K562 (cell line): Measurements from ENCODE around the gene PALLD. TPM values are rescaled to one million over a fixed set of nuclear protein-coding genes. Genes with fewer than 3 reads are reported as not detected.

Source experiments
- ATAC-seq: fragments of 200-7000 bp; cut with Tn5 transposase; 3 replicates; pipeline ENCODE4 v1.9.1; 2020; ENCODE audit warnings: moderate library complexity
- BruUV-seq: library from RNA; stranded (reverse); fragments of 400-500 nt; replicated peaks from 2 replicates; lab custom pipeline; 2021; lab: Mats Ljungman, UMichigan
- CTCF ChIA-PET: fragments of 300-600 bp; formaldehyde crosslinking; extraction: SDS; loops from one replicate; lab custom pipeline; 2021; ENCODE audit warnings: low intra/inter-chr PET ratio; lab: Yijun Ruan, JAX
- POLR2A ChIA-PET: fragments of 300-600, 350-650 bp; sonication (Branson Sonifier 250); formaldehyde crosslinking; extraction: SDS; loops from one replicate; lab custom pipeline; 2021; ENCODE audit warnings: antibody characterized with exemption, inconsistent platforms; lab: Yijun Ruan, JAX
- DNase-seq, 4 experiments: peaks; one replicate each; pipeline versions ENCODE4 v3.0.0 to v3.0.0-alpha.2; 2011 to 2018; ENCODE audit warnings: low spot score in 3 of 4, mixed read lengths in 3 of 4; ENCODE audit errors: extremely low read depth in 1 of 4
- FAIRE-seq: peaks from 2 replicates; lab custom pipeline; 2011; peaks lifted over from hg19 to GRCh38; lab: Jason Lieb, UNC
- H2AFZ ChIP-seq: 2 replicates; pipeline ENCODE4 v1.6.0; 2011; ENCODE audit warnings: low read depth, low read length, control low read depth, inconsistent platforms
- H3K27ac ChIP-seq: fragments of 200-600 bp; 3 replicates; pipeline ENCODE4 v1.8.0; 2011; ENCODE audit warnings: low read depth, mild to moderate bottlenecking, control low read depth, inconsistent platforms, low read length, moderate library complexity, mixed read lengths; ENCODE audit errors: extremely low read depth
- H3K27me3 ChIP-seq, 2 experiments: fragments of 300-600 bp in 1 of 2; 2 replicates in 1 of 2; 3 replicates in 1 of 2; pipeline versions ENCODE4 v1.6.0 to v1.8.0; 2011; ENCODE audit warnings: inconsistent platforms in 2 of 2, low read length in 2 of 2, mild to moderate bottlenecking in 1 of 2, mixed read lengths in 1 of 2, moderate library complexity in 1 of 2; ENCODE audit not compliant: control insufficient read depth in 2 of 2, insufficient read depth in 2 of 2
- H3K36me3 ChIP-seq: fragments of 300-600 bp; 3 replicates; pipeline ENCODE4 v1.8.0; 2011; ENCODE audit warnings: mild to moderate bottlenecking, low read length, inconsistent platforms; ENCODE audit not compliant: control insufficient read depth, insufficient read depth
- H3K4me1 ChIP-seq, 2 experiments: fragments of 200-600 bp in 1 of 2; replicated peaks in 1 of 2; 2 replicates in 1 of 2; 3 replicates in 1 of 2; pipeline versions ENCODE4 v1.5.1 to v1.8.0; 2011; ENCODE audit warnings: inconsistent platforms in 2 of 2, low read length in 2 of 2, mild to moderate bottlenecking in 1 of 2, mixed read lengths in 1 of 2, moderate library complexity in 1 of 2; ENCODE audit not compliant: control insufficient read depth in 2 of 2, insufficient read depth in 2 of 2
- H3K4me2 ChIP-seq: 2 replicates; pipeline ENCODE4 v1.6.1; 2011; ENCODE audit warnings: low read length, control low read depth, inconsistent platforms, mixed read lengths; ENCODE audit not compliant: insufficient read depth
- H3K4me3 ChIP-seq: fragments of 200-600 bp; sonication (generic), shearing (Covaris generic); 2 replicates; pipeline ENCODE4 v1.5.1; 2016; ENCODE audit warnings: control low read depth, inconsistent platforms
- H3K79me2 ChIP-seq: fragments of 200-600 bp; 3 replicates; pipeline ENCODE4 v1.8.0; 2011; ENCODE audit warnings: low read length, inconsistent platforms; ENCODE audit not compliant: control insufficient read depth, insufficient read depth
- H3K9ac ChIP-seq, 2 experiments: 2 replicates each; pipeline versions ENCODE4 v1.6.0 to v1.6.1; 2011; ENCODE audit warnings: low read depth in 2 of 2, low read length in 2 of 2, control low read depth in 1 of 2, inconsistent platforms in 1 of 2, mild to moderate bottlenecking in 1 of 2, mixed read lengths in 1 of 2; ENCODE audit not compliant: insufficient read depth in 1 of 2
- H3K9me1 ChIP-seq: one replicate; pipeline ENCODE4 v1.6.0; 2011; ENCODE audit warnings: inconsistent platforms, mild to moderate bottlenecking, low read length, moderate library complexity; ENCODE audit not compliant: control insufficient read depth, insufficient read depth
- H3K9me3 ChIP-seq: replicated peaks from 2 replicates; pipeline ENCODE4 v1.5.1; 2011; ENCODE audit warnings: low read depth, low read length, inconsistent platforms; ENCODE audit not compliant: control insufficient read depth, insufficient read depth
- H4K20me1 ChIP-seq: replicated peaks from 2 replicates; pipeline ENCODE4 v1.6.1; 2011; ENCODE audit warnings: low read length, inconsistent platforms, mixed read lengths; ENCODE audit not compliant: control insufficient read depth, insufficient read depth
- ASH1L ChIP-seq: fragments of 450-650 bp; IDR thresholded peaks from 2 replicates; pipeline ENCODE4 v1.6.1; 2018; ENCODE audit warnings: borderline replicate concordance, mild to moderate bottlenecking, low read depth; ENCODE audit not compliant: partially characterized antibody
- ATF1 ChIP-seq, 2 experiments: fragments of 450-650 bp in 1 of 2; IDR thresholded peaks; 2 replicates each; pipeline ENCODE4 v1.6.1; 2016; ENCODE audit warnings: missing compliant biosample characterization in 1 of 2, missing genetic modification characterization in 1 of 2
- CHD2 ChIP-seq: IDR thresholded peaks from 2 replicates; pipeline ENCODE4 v1.6.1; 2011; ENCODE audit warnings: low read depth, low read length
- HLTF ChIP-seq: fragments of 450-650 bp; IDR thresholded peaks from 2 replicates; pipeline ENCODE4 v1.6.1; 2016
- LCOR ChIP-seq: sonication (generic); formaldehyde crosslinking; IDR thresholded peaks from 2 replicates; pipeline ENCODE4 v1.8.0; 2022; ENCODE audit warnings: mild to moderate bottlenecking, missing genetic modification reagents
- PHB ChIP-seq: fragments of 250-450 bp; sonication (Bioruptor Pico); IDR thresholded peaks from 2 replicates; pipeline ENCODE4 v1.5.0; 2021
- PHF21A ChIP-seq: fragments of 450-650 bp; IDR thresholded peaks from 2 replicates; pipeline ENCODE4 v1.6.1; 2017; ENCODE audit warnings: low read depth, borderline replicate concordance
- POLR2B ChIP-seq: fragments of 450-650 bp; IDR thresholded peaks from 2 replicates; pipeline ENCODE4 v1.6.1; 2018; ENCODE audit warnings: low read depth; ENCODE audit not compliant: partially characterized antibody
- TAF7 ChIP-seq: fragments of 450-650 bp; IDR thresholded peaks from 2 replicates; pipeline ENCODE4 v1.6.1; 2016; ENCODE audit warnings: missing genetic modification characterization, missing compliant biosample characterization
- TARDBP ChIP-seq: fragments of 450-650 bp; IDR thresholded peaks from 2 replicates; pipeline ENCODE4 v1.6.1; 2016
- ZNF282 ChIP-seq: sonication (generic); formaldehyde crosslinking; IDR thresholded peaks from 2 replicates; pipeline ENCODE4 v1.8.1; 2023; ENCODE audit warnings: missing genetic modification reagents
- ZNF507 ChIP-seq: conservative IDR thresholded peaks from 2 replicates; pipeline ENCODE4 v1.6.1; 2017; ENCODE audit warnings: missing genetic modification characterization, missing compliant biosample characterization
- ZNF76 ChIP-seq: fragments of 250-450 bp; sonication (Bioruptor Pico); IDR thresholded peaks from 2 replicates; pipeline ENCODE4 v1.4.0; 2020; ENCODE audit warnings: mild to moderate bottlenecking, moderate library complexity, borderline replicate concordance
- ZNF766 ChIP-seq: fragments of 200-800 bp; sonication (Bioruptor generic); conservative IDR thresholded peaks from 2 replicates; pipeline ENCODE4 v1.6.1; 2016; ENCODE audit warnings: missing genetic modification characterization, missing compliant biosample characterization
- WGBS: fragments of 100-300 bp; shearing (Covaris generic); methylation state at CpG from one replicate; pipeline ENCODE4 v1.1.6; 2016; ENCODE audit warnings: low coverage, mixed read lengths; ENCODE audit not compliant: insufficient coverage; ENCODE audit errors: missing lambda C conversion rate; 5-methylcytosine and 5-hydroxymethylcytosine counted together
- in situ Hi-C: fragments of 300-500 bp; cut with MboI; formaldehyde crosslinking; loops from 4 replicates; pipeline ENCODE4 v1.15.0; 2018; ENCODE audit warnings: inconsistent platforms, mixed read lengths
- intact Hi-C: fragments of 100-400 bp; cut with micrococcal nuclease; formaldehyde crosslinking; loops from 2 replicates; pipeline ENCODE4 v1.14.2; 2022
- polyA plus RNA-seq, 8 experiments: library from polyadenylated mRNA; depleted of rRNA in 4 of 8; stranded (reverse) in 5 of 8; unstranded in 3 of 8; fragments of >200 nt; fragmentation: Nextera tagmentation in 2 of 8; fragmentation: Illumina TruSeq in 1 of 8; extraction: Ambion mirVana in 2 of 8; extraction: Trizol in 1 of 8; gene quantifications; 2 replicates each; pipeline versions ENCODE4 v1.2.1 to v1.2.3, GENCODE V29; 2011 to 2014; ENCODE audit warnings: inconsistent platforms in 1 of 8, missing spikeins in 1 of 8
- total RNA-seq, 7 experiments: library from RNA; depleted of rRNA in 6 of 7; stranded (reverse); fragments of >200 nt in 6 of 7; fragmentation: Illumina TruSeq in 2 of 7; extraction: Trizol in 2 of 7; gene quantifications; 2 replicates each; pipeline versions ENCODE4 v1.2.1 to v1.2.3, GENCODE V29; 2011 to 2021; ENCODE audit warnings: low replicate concordance in 1 of 7
- TF ChIP-seq, protein P1 (sequence below): fragments of 450-650 bp; conservative IDR thresholded peaks from 2 replicates; pipeline ENCODE4 v1.6.1; 2016; ENCODE audit warnings: missing genetic modification characterization, low read depth, mild to moderate bottlenecking, control low read depth, missing compliant biosample characterization
- TF ChIP-seq, protein P2 (sequence below), 2 experiments: fragments of 450-650 bp in 1 of 2; sonication (generic) in 1 of 2; formaldehyde crosslinking; conservative IDR thresholded peaks; 2 replicates each; pipeline versions ENCODE4 v1.4.0 to v1.8.1; 2020 to 2022; ENCODE audit warnings: mild to moderate bottlenecking in 1 of 2, missing genetic modification reagents in 1 of 2
- TF ChIP-seq, protein P3 (sequence below): fragments of 250-450 bp; sonication (Bioruptor Pico); IDR thresholded peaks from 2 replicates; pipeline ENCODE4 v1.8.0; 2022; ENCODE audit warnings: inconsistent platforms
- TF ChIP-seq, protein P4 (sequence below): fragments of 450-650 bp; IDR thresholded peaks from 2 replicates; pipeline ENCODE4 v1.6.1; 2016; ENCODE audit warnings: antibody characterized with exemption

Gene PALLD
- total and polyA plus RNA-seq, 9 of the 15 experiments (the other 6 are each of a cell fraction or from before 2014, with no cell fraction given) = 0.01 to 0.35 (median 0.06) TPM; not detected in 3

DNA sequence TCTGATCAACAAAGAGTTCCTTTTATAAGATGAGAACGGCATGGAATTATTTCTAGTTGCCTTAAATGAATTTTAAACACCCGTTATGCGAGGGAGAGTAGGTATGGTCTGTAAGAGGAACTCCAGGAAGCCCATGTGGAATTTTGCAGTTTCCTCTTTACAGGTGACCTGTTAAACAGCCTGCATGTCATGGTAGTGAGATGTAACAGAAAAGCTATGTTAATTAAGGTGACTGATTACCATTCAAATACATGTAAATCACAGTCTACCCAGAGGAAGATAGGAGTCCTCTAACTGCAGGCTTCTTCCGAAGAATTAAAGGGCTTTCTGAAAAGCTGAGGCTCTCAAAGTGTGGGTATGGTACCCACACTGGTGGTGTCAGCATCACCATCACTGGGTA, 349.6 kb downstream of the PALLD start:
- Histone ChIP-seq H4K20me1 (no peaks in the 10 kb centered on the region), H3K27ac (no peak overlapping the region), H3K36me3 (no peaks in the 10 kb centered on the region), H2AFZ (no peak overlapping the region), H3K4me1 (no peaks in the 10 kb centered on the region), H3K79me2 (no peaks in the 10 kb centered on the region), H3K4me2 (no peak overlapping the region), H3K9me1 (no peaks in the 10 kb centered on the region), H3K27me3 (peaks cover 2 to 8% of the 10 kb centered on the region in 2 experiments; a peak in 1 of 5 replicates), H3K9me3 (no peaks in the 10 kb centered on the region), H3K9ac (no peak overlapping the region), H3K4me3 (no peak overlapping the region)
- TF ChIP-seq CHD2 (no peak), ZNF76 (CRISPR knock-in tag) (no peak), TAF7 (tag) (no peak), LCOR (CRISPR knock-in tag) (no peak), TARDBP (no peak), ZNF507 (no peak), PHB (CRISPR knock-in tag) (no peak), POLR2B (no peak), ZNF282 (CRISPR knock-in tag) (no peak), ZNF766 (CRISPR knock-in tag) (no peak), ASH1L (no peak), HLTF (no peak), PHF21A (no peak), ATF1 (CRISPR knock-in tag; IDR thresholded peaks at IDR 0.05) (no peak), ATF1 (tag; IDR thresholded peaks at IDR 0.05) (no peak)
- TF ChIP-seq, protein P1, sequence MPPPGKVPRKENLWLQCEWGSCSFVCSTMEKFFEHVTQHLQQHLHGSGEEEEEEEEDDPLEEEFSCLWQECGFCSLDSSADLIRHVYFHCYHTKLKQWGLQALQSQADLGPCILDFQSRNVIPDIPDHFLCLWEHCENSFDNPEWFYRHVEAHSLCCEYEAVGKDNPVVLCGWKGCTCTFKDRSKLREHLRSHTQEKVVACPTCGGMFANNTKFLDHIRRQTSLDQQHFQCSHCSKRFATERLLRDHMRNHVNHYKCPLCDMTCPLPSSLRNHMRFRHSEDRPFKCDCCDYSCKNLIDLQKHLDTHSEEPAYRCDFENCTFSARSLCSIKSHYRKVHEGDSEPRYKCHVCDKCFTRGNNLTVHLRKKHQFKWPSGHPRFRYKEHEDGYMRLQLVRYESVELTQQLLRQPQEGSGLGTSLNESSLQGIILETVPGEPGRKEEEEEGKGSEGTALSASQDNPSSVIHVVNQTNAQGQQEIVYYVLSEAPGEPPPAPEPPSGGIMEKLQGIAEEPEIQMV = no peak
- TF ChIP-seq, protein P2, sequence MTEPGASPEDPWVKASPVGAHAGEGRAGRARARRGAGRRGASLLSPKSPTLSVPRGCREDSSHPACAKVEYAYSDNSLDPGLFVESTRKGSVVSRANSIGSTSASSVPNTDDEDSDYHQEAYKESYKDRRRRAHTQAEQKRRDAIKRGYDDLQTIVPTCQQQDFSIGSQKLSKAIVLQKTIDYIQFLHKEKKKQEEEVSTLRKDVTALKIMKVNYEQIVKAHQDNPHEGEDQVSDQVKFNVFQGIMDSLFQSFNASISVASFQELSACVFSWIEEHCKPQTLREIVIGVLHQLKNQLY (CRISPR knock-in tag; conservative IDR thresholded peaks at IDR 0.05) = no peak
- TF ChIP-seq, protein P3, sequence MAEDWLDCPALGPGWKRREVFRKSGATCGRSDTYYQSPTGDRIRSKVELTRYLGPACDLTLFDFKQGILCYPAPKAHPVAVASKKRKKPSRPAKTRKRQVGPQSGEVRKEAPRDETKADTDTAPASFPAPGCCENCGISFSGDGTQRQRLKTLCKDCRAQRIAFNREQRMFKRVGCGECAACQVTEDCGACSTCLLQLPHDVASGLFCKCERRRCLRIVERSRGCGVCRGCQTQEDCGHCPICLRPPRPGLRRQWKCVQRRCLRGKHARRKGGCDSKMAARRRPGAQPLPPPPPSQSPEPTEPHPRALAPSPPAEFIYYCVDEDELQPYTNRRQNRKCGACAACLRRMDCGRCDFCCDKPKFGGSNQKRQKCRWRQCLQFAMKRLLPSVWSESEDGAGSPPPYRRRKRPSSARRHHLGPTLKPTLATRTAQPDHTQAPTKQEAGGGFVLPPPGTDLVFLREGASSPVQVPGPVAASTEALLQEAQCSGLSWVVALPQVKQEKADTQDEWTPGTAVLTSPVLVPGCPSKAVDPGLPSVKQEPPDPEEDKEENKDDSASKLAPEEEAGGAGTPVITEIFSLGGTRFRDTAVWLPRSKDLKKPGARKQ (CRISPR knock-in tag) = no peak
- TF ChIP-seq, protein P4, sequence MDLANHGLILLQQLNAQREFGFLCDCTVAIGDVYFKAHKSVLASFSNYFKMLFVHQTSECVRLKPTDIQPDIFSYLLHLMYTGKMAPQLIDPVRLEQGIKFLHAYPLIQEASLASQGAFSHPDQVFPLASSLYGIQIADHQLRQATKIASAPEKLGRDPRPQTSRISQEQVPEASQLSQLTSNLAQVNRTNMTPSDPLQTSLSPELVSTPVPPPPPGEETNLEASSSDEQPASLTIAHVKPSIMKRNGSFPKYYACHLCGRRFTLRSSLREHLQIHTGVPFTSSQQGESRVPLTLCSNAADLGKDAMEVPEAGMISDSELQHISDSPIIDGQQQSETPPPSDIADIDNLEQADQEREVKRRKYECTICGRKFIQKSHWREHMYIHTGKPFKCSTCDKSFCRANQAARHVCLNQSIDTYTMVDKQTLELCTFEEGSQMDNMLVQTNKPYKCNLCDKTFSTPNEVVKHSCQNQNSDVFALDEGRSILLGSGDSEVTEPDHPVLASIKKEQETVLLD = no peak
- intact Hi-C loops (no loop called here), in situ Hi-C loops (no loop called here)
- FAIRE-seq = no peak
- ChIA-PET CTCF (no interaction called here), POLR2A (no interaction called here)
- DNase-seq = no peak
- WGBS = 3% methylated on average over 4 of the region's 4 CpGs
- BruUV-seq = no TSS peak
- ATAC-seq = no peak
